Hepatic stellate cell (primary cell): ENCODE measurements around the gene RAB21.
"Not testable (repeated sequence)": the region's sequence is repeated elsewhere in the genome, so short reads cannot be mapped to it uniquely, and the experiment has no call there.

Experiments used
- DNase-seq: peaks from one replicate; pipeline ENCODE4 v3.0.0; 2011; ENCODE audit warnings: low spot score

RAB21 gene

GRCh38 chr12:71797531-71797930, 42.9 kb downstream of the RAB21 start:
- DNase-seq: no peak

- DNase-seq: peak; percentile 26
These were observed 44.4 kb downstream of the RAB21 start for GRCh38 chr12:71799106-71799505.

GRCh38 chr12:71800177-71800576, 45.5 kb downstream of the RAB21 start:
- no peak for DNase-seq

GRCh38 chr12:71804505-71804904, 49.8 kb downstream of the RAB21 start:
- DNase-seq: no peak

GRCh38 chr12:71810921-71811320, 56.3 kb downstream of the RAB21 start:
- no peak for DNase-seq

DNA sequence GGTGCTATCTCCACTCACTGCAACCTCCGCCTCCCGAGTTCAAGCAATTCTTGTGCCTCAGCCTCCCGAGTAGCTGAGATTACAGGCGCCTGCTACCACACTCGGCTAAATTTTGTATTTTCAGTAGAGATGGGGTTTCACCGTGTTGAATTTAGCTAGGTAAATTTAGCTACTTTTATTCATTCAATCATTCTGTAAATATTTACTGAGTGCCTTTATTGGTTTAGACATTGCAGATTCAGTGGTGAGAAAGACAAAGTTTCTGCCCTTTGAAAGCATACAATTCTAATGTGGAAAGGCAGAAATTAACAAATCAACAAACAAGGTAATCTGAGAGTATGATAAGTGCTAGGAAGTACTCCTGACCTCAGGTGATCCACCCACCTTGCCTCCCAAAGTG, 60.6 kb downstream of the RAB21 start:
- not testable (repeated sequence) for DNase-seq

- not testable (repeated sequence) for DNase-seq
These were observed 67.4 kb downstream of the RAB21 start for GRCh38 chr12:71822088-71822487.

GRCh38 chr12:71828813-71829212, 74.2 kb downstream of the RAB21 start:
- no peak for DNase-seq

DNA sequence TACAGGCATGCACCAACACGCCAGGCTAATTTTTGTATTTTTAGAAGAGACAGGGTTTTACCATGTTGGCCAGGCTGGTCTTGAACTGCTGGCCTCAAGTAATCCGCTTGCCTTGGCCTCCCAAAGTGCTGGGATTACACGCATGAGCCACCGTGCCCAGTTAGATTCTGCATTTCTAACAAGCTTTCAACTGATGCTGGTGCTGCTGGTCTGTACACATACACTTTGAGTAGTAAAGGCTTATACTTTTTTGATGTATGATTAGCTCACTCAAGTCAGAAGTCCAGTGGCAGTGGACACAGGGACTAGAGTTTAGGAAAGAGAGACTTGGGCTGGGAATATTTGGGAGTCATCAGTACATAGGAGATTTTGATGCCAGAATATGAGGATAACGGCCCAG, 82.7 kb downstream of the RAB21 start:
- no peak for DNase-seq

GRCh38 chr12:71838231-71838630, 83.6 kb downstream of the RAB21 start:
- DNase-seq: no peak

- DNase-seq: no peak
These were observed 84.0 kb downstream of the RAB21 start for GRCh38 chr12:71838676-71839075.

- peak; percentile 34 for DNase-seq
These were observed 85.7 kb downstream of the RAB21 start for GRCh38 chr12:71840231-71840847.

DNA sequence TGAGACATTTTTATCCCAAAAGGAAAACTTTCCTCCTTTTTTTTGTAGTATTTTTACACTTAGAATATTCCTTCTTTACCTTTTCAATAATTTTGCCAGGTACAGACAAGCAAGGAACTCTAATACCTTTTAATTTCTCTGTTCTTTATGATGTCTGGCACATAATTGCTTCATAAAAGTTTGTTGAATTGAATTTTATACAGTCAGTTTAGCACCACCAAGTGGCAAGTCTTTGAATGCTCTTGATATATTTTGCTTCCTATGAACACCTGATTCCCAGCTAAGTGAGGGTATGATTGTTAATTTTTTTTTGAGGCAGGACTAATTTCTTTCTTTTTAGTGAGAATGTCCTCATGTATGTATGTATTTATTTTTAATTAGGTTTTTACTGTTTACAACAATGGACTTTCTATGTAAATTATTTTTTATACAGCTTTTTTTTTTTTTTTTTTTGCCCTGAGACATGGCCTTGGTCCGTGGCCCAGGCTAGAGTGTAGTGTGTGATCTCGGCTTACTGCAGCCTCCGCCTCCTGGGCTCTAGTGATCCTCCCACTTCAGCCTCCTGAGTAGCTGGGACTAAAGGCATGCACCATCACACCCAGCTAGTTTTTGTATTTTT, 91.8 kb downstream of the RAB21 start:
- DNase-seq: peak; percentile 17

GRCh38 chr12:71848212-71848611, 93.5 kb downstream of the RAB21 start:
- no peak for DNase-seq

- no peak for DNase-seq
These were observed 94.6 kb downstream of the RAB21 start for GRCh38 chr12:71849109-71849851.
